ENCODE data around the gene MC4R.

- TF ChIP-seq CTCF (IDR thresholded peaks at IDR 0.05; ENCODE audit: insufficient read depth, low read length) (no peak), POLR2AphosphoS5 (IDR thresholded peaks at IDR 0.05; ENCODE audit: low read depth) (no peak), GABPA (IDR thresholded peaks at IDR 0.05; ENCODE audit: low read depth) (no peak), SPI1 (IDR thresholded peaks at IDR 0.05; ENCODE audit: borderline replicate concordance, low read depth) (no peak)
- TF ChIP-seq, protein P1, sequence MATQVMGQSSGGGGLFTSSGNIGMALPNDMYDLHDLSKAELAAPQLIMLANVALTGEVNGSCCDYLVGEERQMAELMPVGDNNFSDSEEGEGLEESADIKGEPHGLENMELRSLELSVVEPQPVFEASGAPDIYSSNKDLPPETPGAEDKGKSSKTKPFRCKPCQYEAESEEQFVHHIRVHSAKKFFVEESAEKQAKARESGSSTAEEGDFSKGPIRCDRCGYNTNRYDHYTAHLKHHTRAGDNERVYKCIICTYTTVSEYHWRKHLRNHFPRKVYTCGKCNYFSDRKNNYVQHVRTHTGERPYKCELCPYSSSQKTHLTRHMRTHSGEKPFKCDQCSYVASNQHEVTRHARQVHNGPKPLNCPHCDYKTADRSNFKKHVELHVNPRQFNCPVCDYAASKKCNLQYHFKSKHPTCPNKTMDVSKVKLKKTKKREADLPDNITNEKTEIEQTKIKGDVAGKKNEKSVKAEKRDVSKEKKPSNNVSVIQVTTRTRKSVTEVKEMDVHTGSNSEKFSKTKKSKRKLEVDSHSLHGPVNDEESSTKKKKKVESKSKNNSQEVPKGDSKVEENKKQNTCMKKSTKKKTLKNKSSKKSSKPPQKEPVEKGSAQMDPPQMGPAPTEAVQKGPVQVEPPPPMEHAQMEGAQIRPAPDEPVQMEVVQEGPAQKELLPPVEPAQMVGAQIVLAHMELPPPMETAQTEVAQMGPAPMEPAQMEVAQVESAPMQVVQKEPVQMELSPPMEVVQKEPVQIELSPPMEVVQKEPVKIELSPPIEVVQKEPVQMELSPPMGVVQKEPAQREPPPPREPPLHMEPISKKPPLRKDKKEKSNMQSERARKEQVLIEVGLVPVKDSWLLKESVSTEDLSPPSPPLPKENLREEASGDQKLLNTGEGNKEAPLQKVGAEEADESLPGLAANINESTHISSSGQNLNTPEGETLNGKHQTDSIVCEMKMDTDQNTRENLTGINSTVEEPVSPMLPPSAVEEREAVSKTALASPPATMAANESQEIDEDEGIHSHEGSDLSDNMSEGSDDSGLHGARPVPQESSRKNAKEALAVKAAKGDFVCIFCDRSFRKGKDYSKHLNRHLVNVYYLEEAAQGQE (IDR thresholded peaks at IDR 0.05; ENCODE audit: insufficient replicate concordance, low read depth): no peak
These were observed 34.1 kb upstream of the MC4R start for GRCh38 chr18:60406721-60407120.
